CD4-positive, alpha-beta T cell treated with Interferon alpha-2 for 1 hour (primary cell): Measurements from ENCODE around the gene AUTS2.

Source experiments
- DNase-seq, 2 donors: peaks; one replicate each; pipeline ENCODE4 v3.0.0-alpha.2; 2020 to 2022

The AUTS2 gene

GRCh38 chr7:70298780-70299471 lies 700.7 kb downstream of the AUTS2 start:
- no peak for DNase-seq

GRCh38 chr7:70299472-70299807 lies 701.2 kb downstream of the AUTS2 start:
- no peak for DNase-seq

DNA sequence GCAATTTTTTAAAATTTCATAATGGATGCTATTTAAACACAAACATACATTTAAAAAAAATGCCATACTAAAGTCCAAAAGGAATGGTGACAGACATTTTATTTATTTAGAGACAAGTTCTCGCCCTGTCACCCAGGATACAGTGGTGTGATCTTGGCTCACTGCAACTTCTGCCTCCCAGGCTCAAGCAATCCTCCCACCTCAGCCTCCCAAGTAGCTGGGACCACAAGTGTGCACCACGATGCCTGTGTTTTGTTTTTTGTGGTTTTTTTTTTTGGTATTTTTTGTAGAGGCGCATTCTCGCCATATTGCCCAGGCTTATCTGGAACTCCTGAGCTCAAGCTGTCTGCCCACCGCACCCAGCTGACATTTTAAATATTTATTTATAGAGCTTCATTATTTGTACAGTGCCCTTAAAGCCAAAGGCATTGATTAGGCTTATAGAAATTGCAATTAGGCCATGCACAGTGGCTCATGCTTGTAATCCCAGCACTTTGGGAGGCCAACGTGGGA lies 703.5 kb downstream of the AUTS2 start:
- DNase-seq = no peak

GRCh38 chr7:70303309-70303708 lies 705.0 kb downstream of the AUTS2 start:
- DNase-seq = no peak

GRCh38 chr7:70303780-70304179 lies 705.5 kb downstream of the AUTS2 start:
- DNase-seq = no peak

DNA sequence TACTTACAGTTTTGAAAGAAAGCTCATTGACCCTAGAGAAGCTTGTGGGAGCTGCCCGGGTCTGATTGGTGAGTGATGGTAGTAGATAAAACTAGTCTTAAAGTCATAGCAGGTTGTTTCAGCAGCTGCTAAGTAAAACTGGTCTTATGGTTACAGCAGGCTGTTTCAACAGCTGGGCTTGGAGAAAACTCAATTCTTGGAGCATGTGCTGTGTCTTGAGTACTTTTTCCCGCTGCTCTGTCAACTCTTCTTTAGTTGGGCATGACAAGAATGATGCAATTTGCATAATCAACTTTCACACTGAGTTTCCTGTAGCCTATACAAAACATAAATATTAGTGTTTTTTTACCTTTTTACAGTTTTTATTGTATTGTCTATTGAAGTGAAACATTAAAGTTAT lies 707.9 kb downstream of the AUTS2 start:
- DNase-seq = no peak

- peak in 1 of 2 donors; percentile 12 for DNase-seq
Measured at GRCh38 chr7:70307544-70308106, 709.4 kb downstream of the AUTS2 start.

DNA sequence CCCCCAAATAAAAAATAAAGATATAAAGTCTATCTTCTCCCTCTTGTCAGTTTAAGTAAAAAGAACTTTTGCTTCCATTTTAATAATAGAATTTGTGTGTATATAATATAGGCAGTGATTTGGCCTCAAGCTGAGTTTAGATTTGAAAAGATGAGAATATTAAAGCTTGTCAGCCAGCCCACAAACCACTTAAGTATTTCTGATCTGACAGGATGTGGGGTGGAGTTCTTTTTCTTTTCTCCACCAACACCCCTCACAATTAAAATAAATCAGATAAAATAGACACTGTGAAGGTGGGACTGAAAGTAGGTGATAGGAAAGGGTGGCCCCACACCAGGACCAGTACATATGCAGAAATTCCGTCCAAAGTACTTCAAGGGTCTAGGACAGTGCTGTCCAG lies 714.1 kb downstream of the AUTS2 start:
- DNase-seq = peak in 1 of 2 donors; percentile 36

GRCh38 chr7:70313271-70313670 lies 715.0 kb downstream of the AUTS2 start:
- DNase-seq = no peak

GRCh38 chr7:70313687-70314086 lies 715.4 kb downstream of the AUTS2 start:
- no peak for DNase-seq

GRCh38 chr7:70314221-70314620 lies 715.9 kb downstream of the AUTS2 start:
- no peak for DNase-seq

DNA sequence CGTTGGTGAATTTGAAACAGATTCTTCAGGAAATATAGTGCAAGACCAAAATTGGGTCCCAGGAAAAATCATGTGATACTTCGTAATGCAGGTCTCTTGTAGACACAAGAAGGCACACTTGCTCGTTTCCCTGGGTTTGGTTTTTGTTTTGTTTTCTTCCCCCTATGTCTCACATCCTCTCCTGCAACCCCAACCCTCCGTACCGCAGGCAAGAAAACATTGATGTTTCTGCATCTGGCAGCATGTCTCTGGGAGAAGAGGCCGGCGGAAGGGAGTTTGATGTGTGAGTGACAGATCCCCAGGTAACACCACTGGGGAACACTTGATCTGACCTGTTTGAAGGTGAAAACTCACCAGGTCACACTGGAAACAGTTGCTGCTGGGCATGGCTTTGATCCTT lies 718.5 kb downstream of the AUTS2 start:
- peak in 1 of 2 donors; percentile 26 for DNase-seq

GRCh38 chr7:70317356-70317755 lies 719.1 kb downstream of the AUTS2 start:
- DNase-seq = no peak

- peak in 1 of 2 donors; percentile 6 for DNase-seq
Measured at GRCh38 chr7:70318511-70318910, 720.2 kb downstream of the AUTS2 start.

DNA sequence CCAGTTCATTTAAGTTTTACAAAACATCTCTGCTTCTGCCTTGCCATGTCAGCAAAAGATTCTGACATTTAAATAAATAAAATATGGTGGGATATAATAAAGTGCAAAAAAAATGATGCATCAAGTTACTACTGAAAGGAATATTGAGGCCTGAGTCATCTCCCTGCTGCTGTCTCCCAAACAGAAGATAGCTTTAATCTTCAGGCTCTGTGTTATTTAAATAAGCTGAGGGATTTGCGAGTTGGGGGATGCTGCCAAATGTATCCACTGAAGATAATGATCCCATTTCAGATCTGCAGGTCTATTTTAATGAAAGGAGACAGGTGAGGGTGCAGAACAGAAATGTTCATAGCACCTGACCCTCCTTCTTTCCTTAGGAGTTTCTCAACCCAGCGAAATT lies 720.8 kb downstream of the AUTS2 start:
- DNase-seq = no peak

- no peak for DNase-seq
Measured at GRCh38 chr7:70321016-70321590, 722.8 kb downstream of the AUTS2 start.

GRCh38 chr7:70322856-70323255 lies 724.6 kb downstream of the AUTS2 start:
- DNase-seq = no peak

GRCh38 chr7:70325509-70326101 lies 727.3 kb downstream of the AUTS2 start:
- DNase-seq = no peak

GRCh38 chr7:70334295-70334694 lies 736.0 kb downstream of the AUTS2 start:
- no peak for DNase-seq

GRCh38 chr7:70334871-70335270 lies 736.6 kb downstream of the AUTS2 start:
- peak in 1 of 2 donors; percentile 17 for DNase-seq

DNA sequence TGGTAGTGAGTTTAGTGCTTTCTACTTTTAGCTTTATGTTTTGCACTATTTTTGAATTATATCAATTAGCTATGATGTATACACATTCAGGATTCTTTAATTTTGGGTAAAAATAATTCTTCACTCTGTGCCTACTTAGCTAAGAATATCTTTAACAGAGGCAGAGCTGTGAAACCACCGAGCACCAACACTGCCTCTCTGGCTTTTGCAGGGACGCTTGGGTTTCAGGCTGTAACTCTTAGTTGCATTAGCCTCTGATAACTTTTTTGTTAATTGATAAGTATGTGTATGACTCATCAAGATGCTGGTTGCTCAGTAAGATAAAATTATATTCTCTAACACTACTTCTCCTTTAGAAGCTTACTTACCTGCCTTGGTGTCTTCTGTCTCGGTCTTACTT lies 738.3 kb downstream of the AUTS2 start:
- DNase-seq = no peak

GRCh38 chr7:70338015-70338414 lies 739.7 kb downstream of the AUTS2 start:
- no peak for DNase-seq

DNA sequence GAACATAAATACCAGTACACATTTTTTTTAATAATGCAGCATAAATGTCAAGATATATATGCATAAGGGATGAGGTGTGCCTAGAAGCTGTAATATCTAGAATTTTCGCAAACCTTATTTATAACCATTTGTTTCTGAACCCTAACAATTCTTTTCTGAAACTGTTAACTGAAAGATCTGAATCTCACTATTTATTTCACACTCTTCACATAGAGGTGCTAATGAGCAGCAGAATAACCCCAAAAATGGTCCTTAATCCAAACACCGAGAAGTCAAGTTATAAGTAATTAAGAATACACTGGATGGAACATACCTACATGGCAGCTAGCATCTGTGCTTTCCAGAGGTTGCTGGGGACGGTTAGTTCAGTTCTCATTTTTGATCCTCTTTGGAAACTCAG lies 742.0 kb downstream of the AUTS2 start:
- DNase-seq = no peak

DNA sequence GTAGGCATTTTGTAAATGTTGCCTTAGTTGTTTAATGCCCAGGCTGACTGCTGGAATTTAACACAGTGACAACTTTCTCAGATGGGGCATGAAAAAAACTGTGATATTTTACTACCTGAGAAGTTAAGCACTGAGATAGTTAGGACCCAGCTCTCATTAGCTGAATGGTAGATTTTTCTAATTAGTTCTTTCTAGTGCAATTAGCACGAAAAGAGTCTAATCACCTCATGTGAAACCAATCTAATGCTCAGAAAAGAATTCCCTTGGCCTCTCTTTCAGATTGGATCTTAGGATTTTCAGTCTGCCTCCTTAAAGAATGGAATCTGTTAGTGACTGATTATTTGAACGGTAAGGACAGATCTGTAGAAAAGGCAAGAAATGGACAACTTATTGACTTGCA lies 743.2 kb downstream of the AUTS2 start:
- no peak for DNase-seq
